Neutrophil (primary cell): ENCODE data around the gene HEXB.
"Not testable (repeated sequence)": the region's sequence is repeated elsewhere in the genome, so short reads cannot be mapped to it uniquely, and the experiment has no call there.

Experiments
- H3K27ac ChIP-seq: fragments of 200-600 bp; sonication (generic); 2 replicates; pipeline ENCODE4 v1.5.1; 2016; ENCODE audit warnings: mild to moderate bottlenecking, moderate library complexity
- H3K27me3 ChIP-seq: fragments of 200-600 bp; sonication (generic); 2 replicates; pipeline ENCODE4 v1.6.0; 2016; ENCODE audit warnings: mild to moderate bottlenecking
- H3K36me3 ChIP-seq: fragments of 200-600 bp; sonication (generic); 2 replicates; pipeline ENCODE4 v1.5.1; 2017
- H3K4me1 ChIP-seq, 2 experiments: fragments of 200-600 bp in 1 of 2; sonication (generic) in 1 of 2; 1 replicate in 1 of 2; 2 replicates in 1 of 2; pipeline versions ENCODE4 v1.5.1 to v1.6.1; 2013 to 2016; ENCODE audit warnings: low read depth in 1 of 2, low read length in 1 of 2, mild to moderate bottlenecking in 1 of 2, moderate library complexity in 1 of 2; ENCODE audit not compliant: control insufficient read depth in 1 of 2, insufficient read depth in 1 of 2
- H3K4me3 ChIP-seq, 2 experiments: fragments of 200-600 bp in 1 of 2; sonication (generic) in 1 of 2; 1 replicate in 1 of 2; 2 replicates in 1 of 2; pipeline ENCODE4 v1.5.1; 2013 to 2016; ENCODE audit warnings: low read depth in 1 of 2, low read length in 1 of 2, mild to moderate bottlenecking in 1 of 2, moderate library complexity in 1 of 2
- H3K9me3 ChIP-seq: fragments of 200-600 bp; sonication (generic); 2 replicates; pipeline ENCODE4 v1.5.1; 2016
- CTCF ChIP-seq: fragments of 200-600 bp; sonication (generic); IDR thresholded peaks from 2 replicates; pipeline ENCODE4 v1.5.1; 2016; ENCODE audit warnings: antibody characterized with exemption

The HEXB gene

DNA sequence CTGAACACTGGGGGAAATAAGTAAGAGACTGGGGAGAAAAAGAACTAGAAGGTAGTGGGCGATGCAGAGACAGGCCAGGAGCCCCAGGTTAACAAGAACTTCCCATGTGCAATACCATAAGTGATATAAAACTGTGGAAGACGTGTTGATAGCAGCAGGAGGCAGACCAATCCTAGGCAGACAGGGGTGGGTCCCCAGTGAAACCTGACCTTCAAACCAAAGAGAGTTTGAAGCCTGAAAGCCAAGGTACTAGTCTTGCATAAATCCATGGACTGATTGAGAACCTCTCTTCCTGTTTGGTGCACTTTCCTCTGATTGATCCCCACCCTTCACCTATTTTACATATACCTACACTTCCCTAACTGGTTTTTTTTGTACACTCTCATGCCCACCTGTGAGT is 15.2 kb upstream of the HEXB start:
- H3K36me3 ChIP-seq = no peaks in the 10 kb centered on the region
- H3K4me1 ChIP-seq = no peaks in the 10 kb centered on the region
- TF ChIP-seq CTCF = no peak
- no peaks in the 10 kb centered on the region for H3K27me3 ChIP-seq
- no peak overlapping the region for H3K4me3 ChIP-seq
- H3K27ac ChIP-seq = no peak overlapping the region
- no peaks in the 10 kb centered on the region for H3K9me3 ChIP-seq

- Histone ChIP-seq H3K4me3 (no peak overlapping the region), H3K27me3 (no peaks in the 10 kb centered on the region), H3K9me3 (no peaks in the 10 kb centered on the region), H3K27ac (no peak overlapping the region), H3K36me3 (no peaks in the 10 kb centered on the region), H3K4me1 (no peaks in the 10 kb centered on the region)
- TF ChIP-seq CTCF = no peak
Measured at GRCh38 chr5:74670396-74671038, 14.5 kb upstream of the HEXB start.

- no peak overlapping the region for H3K4me3 ChIP-seq
- no peaks in the 10 kb centered on the region for H3K4me1 ChIP-seq
- no peaks in the 10 kb centered on the region for H3K36me3 ChIP-seq
- no peaks in the 10 kb centered on the region for H3K9me3 ChIP-seq
- no peaks in the 10 kb centered on the region for H3K27me3 ChIP-seq
- no peak overlapping the region for H3K27ac ChIP-seq
- TF ChIP-seq CTCF = no peak
Measured at GRCh38 chr5:74672215-74672877, 12.7 kb upstream of the HEXB start.

DNA sequence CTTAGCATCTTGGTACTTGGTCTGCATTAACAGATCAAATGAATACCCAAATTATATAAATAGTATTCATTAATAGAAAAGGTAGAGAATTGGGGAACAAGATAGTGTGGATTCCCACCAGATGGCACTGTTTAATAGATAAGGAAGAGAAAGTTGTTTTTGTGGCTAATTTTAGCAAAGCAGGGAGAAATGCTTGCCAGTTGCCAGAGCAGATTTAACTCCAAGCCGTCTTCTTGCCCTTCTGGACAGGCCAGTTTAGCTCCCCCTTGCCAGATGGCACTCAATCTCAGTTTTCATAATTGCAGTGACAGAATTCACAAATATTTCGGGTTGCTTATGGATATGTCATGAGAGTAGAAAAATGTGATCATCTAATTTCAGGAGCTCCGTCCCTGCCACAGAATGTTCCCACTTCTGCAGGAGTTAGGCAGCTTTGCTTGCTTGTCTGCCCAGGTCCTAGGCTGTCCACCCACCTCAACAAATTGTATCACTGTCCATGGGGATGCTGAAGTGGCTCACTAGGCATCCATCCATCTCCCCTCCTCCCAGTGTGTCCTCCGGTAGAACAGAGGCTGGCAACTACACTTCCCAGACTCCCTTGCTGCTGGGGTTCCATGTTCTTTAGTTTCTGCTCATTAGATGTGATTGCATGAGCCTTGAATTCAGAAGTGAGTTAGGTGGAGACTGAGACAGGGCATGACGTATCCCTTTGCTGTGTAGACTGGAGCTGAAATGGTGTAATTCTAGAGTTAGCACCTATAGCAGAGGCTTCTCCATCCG is 11.8 kb upstream of the HEXB start:
- Histone ChIP-seq H3K4me1 (no peaks in the 10 kb centered on the region), H3K36me3 (no peaks in the 10 kb centered on the region), H3K27me3 (no peaks in the 10 kb centered on the region), H3K9me3 (no peaks in the 10 kb centered on the region), H3K27ac (no peak overlapping the region), H3K4me3 (no peak overlapping the region)
- TF ChIP-seq CTCF = no peak

DNA sequence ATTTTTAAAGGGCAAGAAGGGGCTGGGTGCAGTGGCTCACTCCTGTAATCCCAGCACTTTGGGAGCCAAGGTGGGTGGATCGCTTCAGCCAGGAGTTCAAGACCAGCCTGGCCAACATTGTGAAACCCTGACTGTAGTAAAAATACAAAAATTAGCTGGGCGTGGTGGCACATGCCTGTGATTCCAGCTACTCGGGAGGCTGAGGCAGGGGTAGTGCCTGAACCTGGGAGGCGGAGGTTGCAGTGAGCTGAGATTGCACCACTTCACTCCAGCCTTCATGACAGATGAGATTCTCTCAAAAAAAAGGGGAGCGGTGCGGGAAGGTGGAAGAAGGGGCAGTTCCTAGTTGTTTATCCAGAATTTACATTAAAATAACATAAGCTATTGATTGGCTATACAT is 8.6 kb upstream of the HEXB start:
- H3K36me3 ChIP-seq, H3K4me3 ChIP-seq, H3K4me1 ChIP-seq, H3K27ac ChIP-seq, H3K9me3 ChIP-seq: not testable (repeated sequence)
- peaks cover 16% of the 10 kb centered on the region for H3K27me3 ChIP-seq

DNA sequence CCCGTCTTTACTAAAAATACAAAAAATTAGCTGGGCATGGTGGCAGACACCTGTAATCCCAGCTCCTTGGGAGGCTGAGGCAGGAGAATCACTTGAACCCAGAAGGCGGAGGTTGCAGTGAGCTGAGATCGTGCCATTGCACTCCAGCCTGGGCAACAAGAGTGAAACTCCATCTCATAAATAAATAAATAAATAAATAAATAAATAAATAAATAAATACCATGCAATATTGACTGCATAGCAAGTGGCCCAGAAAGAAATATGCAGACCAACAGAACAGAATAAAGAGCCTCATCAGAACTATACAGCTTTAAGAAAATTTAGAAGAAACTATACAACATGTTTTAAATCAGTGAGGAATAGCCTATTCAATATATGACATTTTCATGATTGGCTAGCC is 6.9 kb upstream of the HEXB start:
- not testable (repeated sequence) for H3K27ac ChIP-seq, H3K4me1 ChIP-seq, H3K4me3 ChIP-seq, H3K36me3 ChIP-seq, H3K9me3 ChIP-seq
- H3K27me3 ChIP-seq = peaks cover 30% of the 10 kb centered on the region

DNA sequence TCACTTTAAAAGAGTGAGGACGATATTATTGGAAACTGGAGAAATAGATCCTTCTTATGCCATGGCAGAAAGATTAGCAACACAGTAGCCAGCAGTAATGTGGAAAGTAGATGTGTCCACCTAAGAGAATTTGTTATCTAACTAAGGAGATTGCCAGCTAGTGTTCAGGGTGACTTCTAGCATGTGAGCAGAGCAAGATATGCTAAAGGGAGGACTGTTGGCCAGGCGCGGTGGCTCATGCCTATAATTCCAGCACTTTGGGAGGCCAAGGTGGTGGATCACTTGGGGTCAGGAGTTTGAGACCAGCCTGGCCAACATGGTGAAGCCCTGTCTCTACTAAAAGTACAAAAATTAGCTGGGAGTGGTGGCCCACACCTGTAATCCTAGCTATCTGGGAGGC is 5.7 kb upstream of the HEXB start:
- not testable (repeated sequence) for H3K4me1 ChIP-seq, H3K36me3 ChIP-seq, H3K27ac ChIP-seq, H3K4me3 ChIP-seq, H3K9me3 ChIP-seq
- H3K27me3 ChIP-seq = peaks cover 32% of the 10 kb centered on the region
